ENCODE results near the gene AKNA. TPM values are rescaled to one million over a fixed set of nuclear protein-coding genes. Genes with fewer than 3 reads are reported as not detected.

AKNA gene
- total RNA-seq, 1 donor from 2014 or later = 16.0 TPM

- FAIRE-seq = no peak
- peaks cover 28% of the 10 kb centered on the region for H3K36me3 Mint-ChIP-seq (ENCODE audit: low read depth, unreplicated experiment)
- no peak for DNase-seq (ENCODE audit: low read depth)
- H3K4me1 Mint-ChIP-seq (ENCODE audit: low read depth, unreplicated experiment) = peaks cover 16% of the 10 kb centered on the region
- no peak for TF ChIP-seq CTCF (IDR thresholded peaks at IDR 0.05; ENCODE audit: insufficient read depth, low read depth, low read length)
- TF ChIP-seq EZH2 (IDR thresholded peaks at IDR 0.05; ENCODE audit: insufficient read depth, low read length) = no peak
- Histone ChIP-seq H4K20me1 (ENCODE audit: insufficient read depth, low read length) (peaks cover 12% of the 10 kb centered on the region), H3K4me2 (ENCODE audit: low read length) (no peak overlapping the region), H3K9ac (ENCODE audit: low read length) (no peak overlapping the region), H2AFZ (ENCODE audit: low read depth, low read length) (no peak overlapping the region), H3K27me3 (ENCODE audit: insufficient read depth, low read length) (no peaks in the 10 kb centered on the region), H3K4me1 (ENCODE audit: insufficient read depth, low read length) (peaks cover 8% of the 10 kb centered on the region), H3K9me3 (ENCODE audit: insufficient read depth, low read depth, low read length) (no peaks in the 10 kb centered on the region), H3K36me3 (ENCODE audit: insufficient read depth, low read length) (peaks cover 5% of the 10 kb centered on the region), H3K79me2 (ENCODE audit: insufficient read depth, low read length) (peaks cover 7% of the 10 kb centered on the region), H3K4me3 (ENCODE audit: insufficient read depth, low read depth, low read length) (no peak overlapping the region), H3K27ac (ENCODE audit: low read depth, low read length) (no peak overlapping the region)
- H3K9me3 Mint-ChIP-seq (ENCODE audit: unreplicated experiment) = peaks cover 1% of the 10 kb centered on the region
- no peaks in the 10 kb centered on the region for H3K27me3 Mint-ChIP-seq (ENCODE audit: low read depth, unreplicated experiment)
- no peak overlapping the region for H3K27ac Mint-ChIP-seq (ENCODE audit: unreplicated experiment)
- H3K4me3 Mint-ChIP-seq (ENCODE audit: unreplicated experiment) = no peak overlapping the region
Observed at GRCh38 chr9:114378883-114379282, 8.9 kb downstream of the AKNA start.

- DNase-seq (ENCODE audit: low read depth) (no peak), FAIRE-seq (no peak)
- Histone ChIP-seq H4K20me1 (ENCODE audit: insufficient read depth, low read length) (peaks cover 12% of the 10 kb centered on the region), H3K79me2 (ENCODE audit: insufficient read depth, low read length) (peaks cover 5% of the 10 kb centered on the region), H2AFZ (ENCODE audit: low read depth, low read length) (no peak overlapping the region), H3K4me1 (ENCODE audit: insufficient read depth, low read length) (peaks cover under 1% of the 10 kb centered on the region), H3K4me2 (ENCODE audit: low read length) (no peak overlapping the region), H3K9ac (ENCODE audit: low read length) (no peak overlapping the region), H3K9me3 (ENCODE audit: insufficient read depth, low read depth, low read length) (no peaks in the 10 kb centered on the region), H3K27ac (ENCODE audit: low read depth, low read length) (no peak overlapping the region), H3K27me3 (ENCODE audit: insufficient read depth, low read length) (no peaks in the 10 kb centered on the region), H3K36me3 (ENCODE audit: insufficient read depth, low read length) (peaks cover 5% of the 10 kb centered on the region), H3K4me3 (ENCODE audit: insufficient read depth, low read depth, low read length) (no peak overlapping the region)
- Mint-ChIP-seq H3K9me3 (ENCODE audit: unreplicated experiment) (peaks cover 1% of the 10 kb centered on the region), H3K4me1 (ENCODE audit: low read depth, unreplicated experiment) (peaks cover 8% of the 10 kb centered on the region), H3K27me3 (ENCODE audit: low read depth, unreplicated experiment) (no peaks in the 10 kb centered on the region), H3K27ac (ENCODE audit: unreplicated experiment) (no peak overlapping the region), H3K4me3 (ENCODE audit: unreplicated experiment) (no peak overlapping the region), H3K36me3 (ENCODE audit: low read depth, unreplicated experiment) (peaks cover 28% of the 10 kb centered on the region)
- TF ChIP-seq CTCF (IDR thresholded peaks at IDR 0.05; ENCODE audit: insufficient read depth, low read depth, low read length) (no peak), EZH2 (IDR thresholded peaks at IDR 0.05; ENCODE audit: insufficient read depth, low read length) (no peak)
Observed at GRCh38 chr9:114378016-114378415, 9.8 kb downstream of the AKNA start.

- TF ChIP-seq EZH2 (IDR thresholded peaks at IDR 0.05; ENCODE audit: insufficient read depth, low read length) (no peak), CTCF (IDR thresholded peaks at IDR 0.05; ENCODE audit: insufficient read depth, low read depth, low read length) (no peak)
- Histone ChIP-seq H4K20me1 (ENCODE audit: insufficient read depth, low read length) (peaks cover 12% of the 10 kb centered on the region), H3K79me2 (ENCODE audit: insufficient read depth, low read length) (peaks cover under 1% of the 10 kb centered on the region), H2AFZ (ENCODE audit: low read depth, low read length) (no peak overlapping the region), H3K4me2 (ENCODE audit: low read length) (no peak overlapping the region), H3K4me3 (ENCODE audit: insufficient read depth, low read depth, low read length) (no peak overlapping the region), H3K9ac (ENCODE audit: low read length) (no peak overlapping the region), H3K27me3 (ENCODE audit: insufficient read depth, low read length) (no peaks in the 10 kb centered on the region), H3K4me1 (ENCODE audit: insufficient read depth, low read length) (peaks cover 4% of the 10 kb centered on the region), H3K9me3 (ENCODE audit: insufficient read depth, low read depth, low read length) (no peaks in the 10 kb centered on the region), H3K36me3 (ENCODE audit: insufficient read depth, low read length) (peaks cover 5% of the 10 kb centered on the region), H3K27ac (ENCODE audit: low read depth, low read length) (no peak overlapping the region)
- Mint-ChIP-seq H3K36me3 (ENCODE audit: low read depth, unreplicated experiment) (peaks cover 28% of the 10 kb centered on the region), H3K4me1 (ENCODE audit: low read depth, unreplicated experiment) (peaks cover 2% of the 10 kb centered on the region), H3K4me3 (ENCODE audit: unreplicated experiment) (no peak overlapping the region), H3K27ac (ENCODE audit: unreplicated experiment) (no peak overlapping the region), H3K27me3 (ENCODE audit: low read depth, unreplicated experiment) (no peaks in the 10 kb centered on the region), H3K9me3 (ENCODE audit: unreplicated experiment) (peaks cover 1% of the 10 kb centered on the region)
- DNase-seq (ENCODE audit: low read depth) (no peak), FAIRE-seq (no peak)
Observed at GRCh38 chr9:114376586-114377445, 11.0 kb downstream of the AKNA start.
